ENCODE data around the gene BPIFA1. TPM values are rescaled to one million over a fixed set of nuclear protein-coding genes. Genes with fewer than 3 reads are reported as not detected.

BPIFA1 gene
- total and polyA plus RNA-seq, 11 donors = not detected

DNA sequence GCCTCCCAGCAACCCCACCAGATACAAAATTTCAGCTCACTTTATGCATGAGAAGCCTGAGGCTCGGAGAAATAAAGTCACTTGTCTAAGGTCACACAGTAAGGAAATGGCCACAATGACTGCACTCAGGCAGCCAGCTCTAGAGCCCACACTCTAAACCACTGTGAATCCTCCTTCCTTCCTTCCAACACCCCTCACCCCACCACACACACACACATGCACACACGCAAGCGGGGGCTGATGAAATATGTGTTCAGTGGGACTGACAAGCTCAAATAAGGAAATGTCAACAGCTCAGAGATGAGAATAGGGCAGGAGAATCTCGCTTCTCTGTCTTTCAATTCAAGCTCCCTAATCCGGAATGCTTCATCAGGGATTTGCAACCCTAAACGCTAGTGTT lies 6.0 kb upstream of the BPIFA1 start:
- no peak overlapping the region for H3K4me3 ChIP-seq
- intact Hi-C loops (cut with DNase I) = no loop called here
- no peaks in the 10 kb centered on the region for H3K9me3 ChIP-seq
- no peaks in the 10 kb centered on the region for H3K36me3 ChIP-seq
- peaks cover 0 to 52% (median 6%) of the 10 kb centered on the region in 9 donors for H3K27me3 ChIP-seq
- 54 to 58% (median 56%) methylated on average over 6 of the region's 6 CpGs for WGBS, 4 donors
- DNase-seq (no peak), ATAC-seq (no peak)
- H3K27ac ChIP-seq = no peak overlapping the region
- no peaks in the 10 kb centered on the region for H3K4me1 ChIP-seq
- TF ChIP-seq, protein P1, sequence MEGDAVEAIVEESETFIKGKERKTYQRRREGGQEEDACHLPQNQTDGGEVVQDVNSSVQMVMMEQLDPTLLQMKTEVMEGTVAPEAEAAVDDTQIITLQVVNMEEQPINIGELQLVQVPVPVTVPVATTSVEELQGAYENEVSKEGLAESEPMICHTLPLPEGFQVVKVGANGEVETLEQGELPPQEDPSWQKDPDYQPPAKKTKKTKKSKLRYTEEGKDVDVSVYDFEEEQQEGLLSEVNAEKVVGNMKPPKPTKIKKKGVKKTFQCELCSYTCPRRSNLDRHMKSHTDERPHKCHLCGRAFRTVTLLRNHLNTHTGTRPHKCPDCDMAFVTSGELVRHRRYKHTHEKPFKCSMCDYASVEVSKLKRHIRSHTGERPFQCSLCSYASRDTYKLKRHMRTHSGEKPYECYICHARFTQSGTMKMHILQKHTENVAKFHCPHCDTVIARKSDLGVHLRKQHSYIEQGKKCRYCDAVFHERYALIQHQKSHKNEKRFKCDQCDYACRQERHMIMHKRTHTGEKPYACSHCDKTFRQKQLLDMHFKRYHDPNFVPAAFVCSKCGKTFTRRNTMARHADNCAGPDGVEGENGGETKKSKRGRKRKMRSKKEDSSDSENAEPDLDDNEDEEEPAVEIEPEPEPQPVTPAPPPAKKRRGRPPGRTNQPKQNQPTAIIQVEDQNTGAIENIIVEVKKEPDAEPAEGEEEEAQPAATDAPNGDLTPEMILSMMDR (IDR thresholded peaks at IDR 0.05) = no peak
- no peak for TF ChIP-seq POLR2A (IDR thresholded peaks at IDR 0.05)

- Histone ChIP-seq H3K4me1 (no peaks in the 10 kb centered on the region), H3K9me3 (no peaks in the 10 kb centered on the region), H3K27ac (no peak overlapping the region), H3K27me3 (peaks cover 0 to 58% (median 6%) of the 10 kb centered on the region in 9 donors), H3K36me3 (no peaks in the 10 kb centered on the region), H3K4me3 (no peak overlapping the region)
- ATAC-seq = no peak
- 67 to 74% (median 71%) methylated on average over 7 of the region's 7 CpGs for WGBS, 4 donors
- intact Hi-C loops (cut with DNase I) = no loop called here
- TF ChIP-seq, protein P1 (IDR thresholded peaks at IDR 0.05) = no peak
- TF ChIP-seq POLR2A (IDR thresholded peaks at IDR 0.05) = no peak
- no peak for DNase-seq
Measured at GRCh38 chr20:33231237-33231636, 4.6 kb upstream of the BPIFA1 start.

DNA sequence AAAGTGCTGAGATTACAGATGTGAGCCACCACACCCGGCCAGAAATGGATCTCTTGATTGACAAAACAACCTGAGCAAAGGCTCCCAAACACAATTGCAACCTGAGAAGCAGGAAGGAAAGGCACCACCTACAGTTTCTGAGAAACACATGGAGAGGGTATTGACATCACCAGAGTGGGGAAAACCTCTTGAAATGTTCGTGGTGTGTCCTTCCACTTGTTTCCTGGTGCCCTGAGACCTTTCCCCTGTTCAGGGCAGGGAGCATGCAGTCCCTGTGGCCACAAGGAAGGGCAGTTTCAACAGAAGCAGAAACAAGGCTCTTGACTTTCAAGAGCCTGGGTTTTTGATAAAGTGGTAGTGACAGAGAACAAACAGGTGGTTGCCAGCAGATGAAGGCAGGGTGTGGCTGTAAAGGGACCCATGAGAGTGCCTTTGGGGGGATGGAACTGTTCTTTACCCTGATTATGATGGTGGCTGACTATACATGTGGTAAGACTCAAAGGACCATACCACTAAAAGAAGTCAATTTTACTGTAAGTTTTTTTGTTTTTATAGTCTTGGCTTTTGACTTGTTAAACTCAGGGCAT lies 3.2 kb upstream of the BPIFA1 start:
- Histone ChIP-seq H3K4me3 (no peak overlapping the region), H3K27ac (no peak overlapping the region), H3K36me3 (no peaks in the 10 kb centered on the region), H3K27me3 (peaks cover 0 to 65% (median 4%) of the 10 kb centered on the region in 9 donors), H3K4me1 (no peaks in the 10 kb centered on the region), H3K9me3 (no peaks in the 10 kb centered on the region)
- ATAC-seq (no peak), DNase-seq (no peak)
- TF ChIP-seq, protein P1 (IDR thresholded peaks at IDR 0.05) = no peak
- TF ChIP-seq POLR2A (IDR thresholded peaks at IDR 0.05) = no peak
- intact Hi-C loops (cut with DNase I) = no loop called here
- WGBS, 4 donors = 20 to 27% (median 24%) methylated on average over 2 of the region's 2 CpGs

- H3K4me1 ChIP-seq = no peaks in the 10 kb centered on the region
- WGBS, 4 donors = 16 to 27% (median 25%) methylated on average over 5 of the region's 5 CpGs
- no peak for ATAC-seq
- no peak overlapping the region for H3K4me3 ChIP-seq
- no peaks in the 10 kb centered on the region for H3K9me3 ChIP-seq
- H3K27ac ChIP-seq = no peak overlapping the region
- intact Hi-C loops (cut with DNase I) = no loop called here
- H3K36me3 ChIP-seq = no peaks in the 10 kb centered on the region
- TF ChIP-seq, protein P1 (IDR thresholded peaks at IDR 0.05) = no peak
- TF ChIP-seq POLR2A (IDR thresholded peaks at IDR 0.05) = no peak
- H3K27me3 ChIP-seq = peaks cover 0 to 59% (median 4%) of the 10 kb centered on the region in 9 donors
- no peak for DNase-seq
Measured at GRCh38 chr20:33233129-33233774, 2.5 kb upstream of the BPIFA1 start.

Measured in heart left ventricle (tissue), 16 donors.